Measurements from ENCODE around the gene MC3R.

GRCh38 chr20:56245761-56246160, 2.8 kb upstream of the MC3R start:
- TF ChIP-seq CTCF (IDR thresholded peaks at IDR 0.05) (no peak), POLR2A (IDR thresholded peaks at IDR 0.05) (no peak)
